Measurements from ENCODE around the gene TAF13. TPM values are rescaled to one million over a fixed set of nuclear protein-coding genes. Genes with fewer than 3 reads are reported as not detected.
"Not testable (repeated sequence)": the region's sequence is repeated elsewhere in the genome, so short reads cannot be mapped to it uniquely, and the experiment has no call there.

The TAF13 gene
- polyA plus RNA-seq, 3 donors: 34.6 to 48.5 (median 35.5) TPM

GRCh38 chr1:109094871-109095270, 19.1 kb upstream of the TAF13 start:
- DNase-seq: no peak

- DNase-seq: no peak
These were observed 18.6 kb upstream of the TAF13 start for GRCh38 chr1:109094377-109094803.

GRCh38 chr1:109091839-109092193, 16.0 kb upstream of the TAF13 start:
- DNase-seq: no peak

- peak; percentile 38 for DNase-seq
These were observed 15.5 kb upstream of the TAF13 start for GRCh38 chr1:109091078-109091838.

- DNase-seq: peak; percentile 93
These were observed 14.6 kb upstream of the TAF13 start, which contains the start of gene TMEM167B for GRCh38 chr1:109090196-109091077. Gene TMEM167B (plus strand): TSS chr1:109090764. CDS start chr1:109090873, 109 bp downstream.

- peak; percentile 43 for DNase-seq
These were observed 13.6 kb upstream of the TAF13 start for GRCh38 chr1:109089242-109090015.

GRCh38 chr1:109084563-109085517, 9.0 kb upstream of the TAF13 start:
- DNase-seq: no peak

- no peak for DNase-seq
These were observed 8.1 kb upstream of the TAF13 start for GRCh38 chr1:109083923-109084322.

- DNase-seq: no peak
These were observed 7.7 kb upstream of the TAF13 start for GRCh38 chr1:109083501-109083900.

GRCh38 chr1:109080441-109081082, 4.8 kb upstream of the TAF13 start:
- no peak for DNase-seq

GRCh38 chr1:109079240-109079622, 3.4 kb upstream of the TAF13 start:
- DNase-seq: no peak

GRCh38 chr1:109078317-109078716, 2.5 kb upstream of the TAF13 start:
- no peak for DNase-seq

GRCh38 chr1:109069294-109069693, 6.5 kb downstream of the TAF13 start:
- no peak for DNase-seq

GRCh38 chr1:109067883-109068282, 7.9 kb downstream of the TAF13 start:
- no peak for DNase-seq

GRCh38 chr1:109065137-109065536, 10.7 kb downstream of the TAF13 start:
- no peak for DNase-seq

GRCh38 chr1:109061183-109061582, 14.6 kb downstream of the TAF13 start:
- DNase-seq: no peak

- DNase-seq: no peak
These were observed 15.1 kb downstream of the TAF13 start for GRCh38 chr1:109060707-109061106.

GRCh38 chr1:109059026-109059425, 16.8 kb downstream of the TAF13 start:
- DNase-seq: no peak

- DNase-seq: no peak
These were observed 19.7 kb downstream of the TAF13 start for GRCh38 chr1:109056064-109056463.

GRCh38 chr1:109052145-109052544, 23.7 kb downstream of the TAF13 start:
- not testable (repeated sequence) for DNase-seq

Measured in renal pelvis (tissue), 4 donors.